Measurements from ENCODE around the gene GSG1L.
A peak's percentile ranks its signal among the peaks of the same experiment; 100 is the strongest.

GSG1L gene

DNA sequence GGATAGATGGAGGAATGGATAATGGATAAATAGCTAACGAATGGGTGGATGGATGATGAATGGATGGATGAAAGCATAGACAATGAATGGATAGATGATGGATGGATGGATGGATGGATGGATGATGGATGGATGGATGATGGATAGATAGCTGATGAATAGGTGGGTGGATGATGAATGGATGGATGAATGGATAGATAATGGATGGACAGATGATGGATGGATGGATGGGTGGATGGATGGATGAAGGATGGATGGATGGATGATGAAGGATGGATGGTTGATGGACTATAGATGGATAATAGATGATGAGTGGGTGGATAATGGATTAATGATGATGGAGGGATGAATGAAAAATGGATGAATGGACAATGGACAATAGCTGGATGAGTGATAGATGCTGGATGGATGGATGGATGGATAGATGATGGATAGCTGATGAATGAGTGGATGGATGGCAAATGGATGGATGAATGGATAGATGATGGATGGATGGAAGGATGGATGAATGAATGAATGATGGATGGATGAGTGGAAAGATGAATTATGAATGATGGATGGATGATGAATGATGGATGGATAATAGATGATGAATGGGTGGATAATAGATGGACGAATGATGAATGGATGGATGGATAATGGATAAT, 273.8 kb downstream of the GSG1L start:
- no peak for DNase-seq (ENCODE audit: extremely low spot score)
- ChIA-PET POLR2A (no interaction called here), CTCF (interaction anchor here (0.6 kb wide), 1 partner anchor 180 kb away, joined by 5 read pairs; no protein-coding TSS in a partner anchor)
- TF ChIP-seq, protein P1, sequence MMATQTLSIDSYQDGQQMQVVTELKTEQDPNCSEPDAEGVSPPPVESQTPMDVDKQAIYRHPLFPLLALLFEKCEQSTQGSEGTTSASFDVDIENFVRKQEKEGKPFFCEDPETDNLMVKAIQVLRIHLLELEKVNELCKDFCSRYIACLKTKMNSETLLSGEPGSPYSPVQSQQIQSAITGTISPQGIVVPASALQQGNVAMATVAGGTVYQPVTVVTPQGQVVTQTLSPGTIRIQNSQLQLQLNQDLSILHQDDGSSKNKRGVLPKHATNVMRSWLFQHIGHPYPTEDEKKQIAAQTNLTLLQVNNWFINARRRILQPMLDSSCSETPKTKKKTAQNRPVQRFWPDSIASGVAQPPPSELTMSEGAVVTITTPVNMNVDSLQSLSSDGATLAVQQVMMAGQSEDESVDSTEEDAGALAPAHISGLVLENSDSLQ (IDR thresholded peaks at IDR 0.05): peak; percentile 31; the same call in 1 of the 2 replicates
- TF ChIP-seq SP1 (IDR thresholded peaks at IDR 0.05) (no peak), NFRKB (IDR thresholded peaks at IDR 0.05) (no peak)

DNA sequence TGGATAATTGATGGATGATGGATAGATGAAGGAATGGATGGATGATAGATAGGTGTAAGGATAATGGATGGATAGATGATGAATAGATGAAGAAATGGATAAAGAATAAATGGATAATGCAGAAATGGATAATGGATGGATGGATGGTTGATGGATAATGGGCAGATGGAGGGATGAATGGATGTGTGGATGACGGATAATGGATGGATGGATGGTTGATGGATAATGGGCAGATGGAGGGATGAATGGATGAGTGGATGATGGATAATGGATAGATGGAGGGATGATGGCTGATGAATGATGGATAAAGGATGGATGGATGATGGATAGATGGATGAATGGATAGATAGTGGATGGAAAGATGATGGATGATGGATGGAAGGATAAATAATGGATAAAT, 274.4 kb downstream of the GSG1L start:
- ChIA-PET POLR2A (no interaction called here), CTCF (interaction anchor here (0.6 kb wide), 1 partner anchor 180 kb away, joined by 5 read pairs; no protein-coding TSS in a partner anchor)
- no peak for TF ChIP-seq LEF1 (IDR thresholded peaks at IDR 0.05; ENCODE audit: borderline replicate concordance)
- TF ChIP-seq ELF4 (IDR thresholded peaks at IDR 0.05): no peak
- no peak for TF ChIP-seq SP1 (IDR thresholded peaks at IDR 0.05)
- TF ChIP-seq SUZ12 (IDR thresholded peaks at IDR 0.05): no peak
- TF ChIP-seq, protein P1 (IDR thresholded peaks at IDR 0.05): no peak
- TF ChIP-seq FOXA1 (IDR thresholded peaks at IDR 0.05): no peak
- no peak for TF ChIP-seq ZNF384 (IDR thresholded peaks at IDR 0.05)
- no peak for TF ChIP-seq FOXK2 (IDR thresholded peaks at IDR 0.05)
- TF ChIP-seq FOXM1 (IDR thresholded peaks at IDR 0.05; ENCODE audit: borderline replicate concordance): no peak
- no peak for TF ChIP-seq TARDBP (IDR thresholded peaks at IDR 0.05)
- TF ChIP-seq ARNT (IDR thresholded peaks at IDR 0.05): no peak
- no peak for DNase-seq (ENCODE audit: extremely low spot score)

DNA sequence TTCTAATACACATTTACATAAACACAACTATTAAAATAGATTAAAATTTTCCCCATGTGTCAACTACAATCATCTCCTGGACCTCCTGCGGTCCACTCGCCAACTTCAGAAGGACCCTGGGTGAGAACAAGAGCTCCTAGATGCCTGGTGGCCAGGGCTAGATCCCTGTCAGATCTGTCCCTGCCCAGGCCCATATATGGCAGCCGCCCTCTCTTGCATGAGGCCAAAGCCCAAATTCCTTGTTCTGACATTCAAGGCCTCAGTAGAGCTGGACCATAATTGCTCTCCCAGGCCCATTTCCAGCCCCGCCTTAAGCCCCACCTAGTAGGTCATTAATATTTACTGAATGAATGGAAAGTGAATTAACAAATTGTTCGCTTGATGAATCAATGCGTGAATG, 275.8 kb downstream of the GSG1L start:
- no peak for TF ChIP-seq ELF4 (IDR thresholded peaks at IDR 0.05)
- TF ChIP-seq SP1 (IDR thresholded peaks at IDR 0.05): no peak
- no peak for TF ChIP-seq FOXM1 (IDR thresholded peaks at IDR 0.05; ENCODE audit: borderline replicate concordance)
- TF ChIP-seq ZNF384 (IDR thresholded peaks at IDR 0.05): no peak
- TF ChIP-seq BHLHE40 (IDR thresholded peaks at IDR 0.05; ENCODE audit: borderline replicate concordance): no peak
- no peak for TF ChIP-seq FOXK2 (IDR thresholded peaks at IDR 0.05)
- TF ChIP-seq SUZ12 (IDR thresholded peaks at IDR 0.05): no peak
- POLR2A ChIA-PET: no interaction called here
- no peak for DNase-seq (ENCODE audit: extremely low spot score)
- CTCF ChIA-PET: no interaction called here

DNA sequence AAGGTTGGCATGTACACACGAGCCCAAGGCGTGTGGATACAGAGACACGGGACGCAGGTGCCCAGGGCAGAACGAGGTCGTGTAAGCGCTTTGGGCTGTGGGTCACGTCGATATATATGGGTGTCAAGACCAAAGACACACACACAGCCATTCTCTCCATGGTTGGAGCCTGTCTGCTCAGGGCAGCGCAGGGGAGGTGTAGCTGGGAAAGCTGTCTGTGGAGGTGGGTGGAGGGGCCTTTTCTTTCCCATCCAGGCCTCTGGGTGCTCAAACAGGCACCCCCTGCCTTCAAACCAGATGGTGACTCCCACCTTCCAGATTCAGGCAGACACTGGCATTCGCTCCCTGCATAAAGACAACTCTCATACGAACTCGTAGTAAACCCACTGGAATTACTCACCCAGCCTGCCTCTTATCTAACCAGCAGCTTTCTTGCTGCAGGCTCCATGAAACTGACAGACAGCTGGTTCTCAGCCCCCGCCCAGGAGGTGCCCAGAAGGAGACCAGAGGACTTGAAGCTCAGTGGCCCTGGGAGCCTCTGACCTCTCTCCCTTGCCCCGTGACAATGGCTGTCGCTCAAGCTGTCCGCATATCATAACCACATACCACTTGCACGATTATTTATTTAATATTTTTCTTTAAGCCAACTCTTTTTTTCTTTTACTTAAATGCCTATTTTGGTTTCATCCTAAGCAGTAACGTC, 276.4 kb downstream of the GSG1L start:
- CTCF ChIA-PET: no interaction called here
- TF ChIP-seq CTBP1 (IDR thresholded peaks at IDR 0.05; ENCODE audit: borderline replicate concordance): no peak
- no peak for TF ChIP-seq SUZ12 (IDR thresholded peaks at IDR 0.05)
- TF ChIP-seq LEF1 (IDR thresholded peaks at IDR 0.05; ENCODE audit: borderline replicate concordance): no peak
- no peak for DNase-seq (ENCODE audit: extremely low spot score)
- POLR2A ChIA-PET: no interaction called here

DNA sequence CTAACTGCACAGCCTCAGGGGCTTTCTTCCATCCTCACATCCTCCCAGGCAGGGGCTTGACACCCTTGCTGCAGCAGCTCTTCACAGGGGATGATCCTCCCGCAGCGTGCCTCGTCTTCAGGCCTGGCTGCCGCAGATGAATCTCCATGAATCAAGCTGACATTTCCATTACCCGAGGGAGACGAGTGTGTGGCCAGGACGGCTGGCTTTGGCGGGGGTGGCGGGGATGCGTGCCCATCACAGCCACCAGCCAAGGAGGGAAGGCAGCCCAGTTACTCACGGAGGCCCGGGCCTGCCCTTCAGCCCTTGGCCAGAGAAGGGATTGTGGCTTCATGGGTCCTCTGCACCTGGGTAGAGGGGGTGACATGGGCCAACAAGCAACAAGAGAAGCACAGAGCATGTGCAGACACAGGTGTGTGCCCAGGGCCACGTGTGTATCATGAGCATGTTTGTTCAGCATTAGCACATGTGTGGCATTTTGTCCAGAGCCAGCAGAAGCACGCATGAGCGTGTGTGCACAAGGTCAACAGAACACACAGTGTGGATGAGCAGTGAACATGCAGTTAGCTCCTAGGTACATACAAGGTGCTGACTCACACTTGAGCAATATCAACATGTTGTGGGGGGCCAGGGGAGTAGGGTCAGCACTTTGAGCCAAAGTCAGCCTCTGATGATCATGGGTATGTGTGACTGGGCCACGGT, 277.1 kb downstream of the GSG1L start:
- POLR2A ChIA-PET: no interaction called here
- no peak for TF ChIP-seq SUZ12 (IDR thresholded peaks at IDR 0.05)
- TF ChIP-seq FOXA1 (IDR thresholded peaks at IDR 0.05): no peak
- no peak for TF ChIP-seq ZNF384 (IDR thresholded peaks at IDR 0.05)
- TF ChIP-seq SP1 (IDR thresholded peaks at IDR 0.05): no peak
- TF ChIP-seq FOXM1 (IDR thresholded peaks at IDR 0.05; ENCODE audit: borderline replicate concordance): no peak
- TF ChIP-seq L3MBTL2 (conservative IDR thresholded peaks at IDR 0.05): no peak
- TF ChIP-seq TARDBP (IDR thresholded peaks at IDR 0.05): no peak
- TF ChIP-seq LEF1 (IDR thresholded peaks at IDR 0.05; ENCODE audit: borderline replicate concordance): no peak
- TF ChIP-seq, protein P1 (IDR thresholded peaks at IDR 0.05): no peak
- TF ChIP-seq BHLHE40 (IDR thresholded peaks at IDR 0.05; ENCODE audit: borderline replicate concordance): no peak
- no peak for TF ChIP-seq CTBP1 (IDR thresholded peaks at IDR 0.05; ENCODE audit: borderline replicate concordance)
- no peak for DNase-seq (ENCODE audit: extremely low spot score)
- CTCF ChIA-PET: no interaction called here

DNA sequence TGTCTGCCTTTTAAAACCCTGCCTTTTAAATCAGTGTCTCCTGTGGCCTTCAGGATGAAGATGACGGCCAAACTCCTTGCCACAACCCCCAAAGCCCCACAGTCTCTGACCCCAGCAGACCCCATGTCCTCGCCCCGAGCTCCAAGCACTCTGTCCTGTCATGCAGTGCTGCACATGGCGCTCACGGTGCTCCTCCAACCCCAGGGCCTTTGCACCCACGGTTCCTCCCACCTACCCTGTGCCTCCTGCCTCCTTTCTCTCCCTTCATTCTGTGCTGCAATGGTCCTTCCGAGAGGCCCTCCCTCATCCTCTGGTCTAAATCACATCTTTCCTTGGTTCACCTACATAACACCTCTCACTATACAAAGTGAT, 278.2 kb downstream of the GSG1L start:
- no peak for DNase-seq (ENCODE audit: extremely low spot score)
- ChIA-PET POLR2A (no interaction called here), CTCF (no interaction called here)
- TF ChIP-seq FOXK2 (IDR thresholded peaks at IDR 0.05) (no peak), CTBP1 (IDR thresholded peaks at IDR 0.05; ENCODE audit: borderline replicate concordance) (no peak), L3MBTL2 (conservative IDR thresholded peaks at IDR 0.05) (no peak), ELF4 (IDR thresholded peaks at IDR 0.05) (no peak), ARNT (IDR thresholded peaks at IDR 0.05) (no peak), SP1 (IDR thresholded peaks at IDR 0.05) (no peak), NFRKB (IDR thresholded peaks at IDR 0.05) (no peak), ZNF384 (IDR thresholded peaks at IDR 0.05) (no peak), LEF1 (IDR thresholded peaks at IDR 0.05; ENCODE audit: borderline replicate concordance) (no peak), SUZ12 (IDR thresholded peaks at IDR 0.05) (no peak), BHLHE40 (IDR thresholded peaks at IDR 0.05; ENCODE audit: borderline replicate concordance) (no peak), TARDBP (IDR thresholded peaks at IDR 0.05) (no peak), FOXA1 (IDR thresholded peaks at IDR 0.05) (no peak), HDGF (IDR thresholded peaks at IDR 0.05; ENCODE audit: borderline replicate concordance) (no peak), FOXM1 (IDR thresholded peaks at IDR 0.05; ENCODE audit: borderline replicate concordance) (no peak)
- TF ChIP-seq, protein P1 (IDR thresholded peaks at IDR 0.05): no peak
